IMR-90 (cell line): ENCODE measurements around the gene NOD2. TPM values are rescaled to one million over a fixed set of nuclear protein-coding genes. Genes with fewer than 3 reads are reported as not detected.

Experiments
- ATAC-seq: fragments of 200-7000 bp; cut with Tn5 transposase; 2 replicates; pipeline ENCODE4 v1.9.1; 2020; ENCODE audit warnings: low read depth, mild to moderate bottlenecking, moderate library complexity
- BruUV-seq: library from RNA; stranded (reverse); fragments of 400-500 nt; replicated peaks from 2 replicates; lab custom pipeline; 2021; lab: Mats Ljungman, UMichigan
- CTCF ChIA-PET: fragments of 300-600 bp; formaldehyde crosslinking; extraction: SDS; loops from one replicate; lab custom pipeline; 2021; ENCODE audit warnings: antibody characterized with exemption; lab: Yijun Ruan, JAX
- POLR2A ChIA-PET: fragments of 300-600 bp; sonication (Branson Sonifier 250); formaldehyde crosslinking; loops from one replicate; lab custom pipeline; 2022; ENCODE audit warnings: antibody characterized with exemption; ENCODE audit not compliant: unreplicated experiment; lab: Charles Lee
- DNase-seq: peaks from one replicate; pipeline ENCODE4 v3.0.0; 2013
- H2AFZ ChIP-seq: replicated peaks from 2 replicates; pipeline ENCODE3; 2013; ENCODE audit warnings: low read length, mild to moderate bottlenecking; ENCODE audit not compliant: poor library complexity
- H2AK5ac ChIP-seq: 2 replicates; pipeline ENCODE4 v1.6.1; 2013; ENCODE audit warnings: low read depth, low read length, inconsistent platforms
- H2AK9ac ChIP-seq: replicated peaks from 2 replicates; pipeline ENCODE3; 2013; ENCODE audit warnings: mild to moderate bottlenecking, low read depth, low read length, moderate library complexity; ENCODE audit not compliant: poor library complexity
- H2BK120ac ChIP-seq: 2 replicates; pipeline ENCODE4 v1.6.1; 2013; ENCODE audit warnings: low read depth, low read length, inconsistent platforms
- H2BK15ac ChIP-seq: 3 replicates; pipeline ENCODE4 v1.6.1; 2013; ENCODE audit warnings: low read depth, low read length, inconsistent platforms
- H2BK20ac ChIP-seq: 2 replicates; pipeline ENCODE4 v1.6.1; 2013; ENCODE audit warnings: low read depth, mild to moderate bottlenecking, inconsistent platforms, low read length, moderate library complexity
- H2BK5ac ChIP-seq: 2 replicates; pipeline ENCODE4 v1.6.1; 2013; ENCODE audit warnings: mild to moderate bottlenecking, low read depth, low read length, inconsistent platforms; ENCODE audit not compliant: poor library complexity, severe bottlenecking
- H3K14ac ChIP-seq: replicated peaks from 2 replicates; pipeline ENCODE4 v1.6.1; 2013; ENCODE audit warnings: low read depth, low read length, inconsistent platforms
- H3K18ac ChIP-seq: 2 replicates; pipeline ENCODE4 v1.6.1; 2013; ENCODE audit warnings: low read depth, low read length, control low read depth
- H3K23ac ChIP-seq: 2 replicates; pipeline ENCODE4 v1.6.1; 2013; ENCODE audit warnings: low read depth, low read length, inconsistent platforms
- H3K27ac ChIP-seq: 2 replicates; pipeline ENCODE4 v1.5.1; 2013; ENCODE audit warnings: mild to moderate bottlenecking, control low read depth, low read length; ENCODE audit not compliant: insufficient read depth
- H3K27me3 ChIP-seq: 2 replicates; pipeline ENCODE4 v1.6.1; 2013; ENCODE audit warnings: low read length; ENCODE audit not compliant: control insufficient read depth, insufficient read depth
- H3K36me3 ChIP-seq: 2 replicates; pipeline ENCODE4 v1.6.1; 2013; ENCODE audit warnings: low read length, mixed read lengths; ENCODE audit not compliant: control insufficient read depth, insufficient read depth
- H3K4ac ChIP-seq: 2 replicates; pipeline ENCODE4 v1.6.1; 2013; ENCODE audit warnings: low read depth, low read length, inconsistent platforms
- H3K4me1 ChIP-seq: 2 replicates; pipeline ENCODE4 v1.6.1; 2013; ENCODE audit warnings: low read length, mixed read lengths; ENCODE audit not compliant: control insufficient read depth, insufficient read depth
- H3K4me2 ChIP-seq: 2 replicates; pipeline ENCODE4 v1.6.1; 2013; ENCODE audit warnings: low read depth, mild to moderate bottlenecking, control low read depth, low read length, moderate library complexity
- H3K4me3 ChIP-seq: 2 replicates; pipeline ENCODE4 v1.5.1; 2013; ENCODE audit warnings: low read depth, mild to moderate bottlenecking, control low read depth, low read length, moderate library complexity; ENCODE audit not compliant: insufficient read depth
- H3K56ac ChIP-seq: 2 replicates; pipeline ENCODE4 v1.6.1; 2013; ENCODE audit warnings: low read length, inconsistent platforms; ENCODE audit not compliant: insufficient read depth; ENCODE audit errors: extremely low read depth
- H3K79me1 ChIP-seq, 2 experiments: 2 replicates each; pipeline ENCODE4 v1.6.1; 2013; ENCODE audit warnings: low read length in 2 of 2, inconsistent platforms in 1 of 2, low read depth in 1 of 2
- H3K9ac ChIP-seq: 2 replicates; pipeline ENCODE4 v1.6.1; 2013; ENCODE audit warnings: low read depth, low read length, control low read depth
- H3K9me1 ChIP-seq: 2 replicates; pipeline ENCODE4 v1.6.1; 2013; ENCODE audit warnings: low read length, inconsistent platforms; ENCODE audit not compliant: insufficient read depth
- H3K9me3 ChIP-seq: 2 replicates; pipeline ENCODE4 v1.6.1; 2013; ENCODE audit warnings: low read length; ENCODE audit not compliant: control insufficient read depth, insufficient read depth
- H4K20me1 ChIP-seq: 2 replicates; pipeline ENCODE4 v1.6.1; 2013; ENCODE audit warnings: low read length, inconsistent platforms; ENCODE audit not compliant: insufficient read depth
- H4K5ac ChIP-seq: 2 replicates; pipeline ENCODE4 v1.6.1; 2013; ENCODE audit warnings: mild to moderate bottlenecking, low read depth, low read length, control low read depth
- H4K8ac ChIP-seq, 2 experiments: 2 replicates each; pipeline ENCODE4 v1.6.1; 2013; ENCODE audit warnings: low read depth in 2 of 2, low read length in 2 of 2, control low read depth in 1 of 2, inconsistent platforms in 1 of 2
- H4K91ac ChIP-seq: 2 replicates; pipeline ENCODE4 v1.6.1; 2013; ENCODE audit warnings: low read depth, low read length, inconsistent platforms; ENCODE audit not compliant: insufficient read depth
- CEBPB ChIP-seq: IDR thresholded peaks from 2 replicates; pipeline ENCODE4 v1.6.1; 2012; ENCODE audit warnings: low read depth, low read length, improper control_type of control experiment
- CHD1 ChIP-seq: IDR thresholded peaks from 2 replicates; pipeline ENCODE4 v1.6.1; 2012; ENCODE audit warnings: low read depth, low read length, improper control_type of control experiment
- CTCF ChIP-seq: conservative IDR thresholded peaks from 2 replicates; pipeline ENCODE4 v1.5.1; 2012; ENCODE audit warnings: mild to moderate bottlenecking, low read depth, low read length, improper control_type of control experiment
- ELK1 ChIP-seq: fragments of 150-350 bp; IDR thresholded peaks from 2 replicates; pipeline ENCODE4 v1.6.1; 2016; ENCODE audit warnings: low read depth, mild to moderate bottlenecking, low read length, moderate library complexity, borderline replicate concordance
- FOS ChIP-seq: fragments of 150-350 bp; IDR thresholded peaks from 2 replicates; pipeline ENCODE4 v1.6.1; 2016; ENCODE audit warnings: low read depth, low read length
- MAFK ChIP-seq: IDR thresholded peaks from 2 replicates; pipeline ENCODE4 v1.6.1; 2012; ENCODE audit warnings: low read depth, low read length, improper control_type of control experiment
- MAZ ChIP-seq: IDR thresholded peaks from 2 replicates; pipeline ENCODE4 v1.6.1; 2012; ENCODE audit warnings: low read depth, mild to moderate bottlenecking, low read length, improper control_type of control experiment, moderate library complexity, borderline replicate concordance
- NFE2L2 ChIP-seq: fragments of 150-350 bp; IDR thresholded peaks from 2 replicates; pipeline ENCODE4 v1.6.1; 2016; ENCODE audit warnings: low read depth, mild to moderate bottlenecking, low read length
- POLR2A ChIP-seq: IDR thresholded peaks from 2 replicates; pipeline ENCODE4 v1.6.1; 2012; ENCODE audit warnings: mild to moderate bottlenecking, low read depth, low read length
- RAD21 ChIP-seq: IDR thresholded peaks from 2 replicates; pipeline ENCODE4 v1.6.1; 2012; ENCODE audit warnings: low read length, improper control_type of control experiment
- RCOR1 ChIP-seq: IDR thresholded peaks from 2 replicates; pipeline ENCODE4 v1.6.1; 2012; ENCODE audit warnings: mild to moderate bottlenecking, low read length, improper control_type of control experiment; ENCODE audit not compliant: insufficient replicate concordance
- RFX5 ChIP-seq: IDR thresholded peaks from 2 replicates; pipeline ENCODE4 v1.8.0; 2012; ENCODE audit warnings: low read depth, mild to moderate bottlenecking, low read length, moderate library complexity
- SMC3 ChIP-seq: fragments of 150-350 bp; IDR thresholded peaks from 2 replicates; pipeline ENCODE4 v1.6.1; 2016; ENCODE audit warnings: low read depth, mild to moderate bottlenecking, antibody characterized with exemption, low read length, moderate library complexity
- USF2 ChIP-seq: fragments of 150-350 bp; IDR thresholded peaks from 2 replicates; pipeline ENCODE4 v1.6.1; 2017; ENCODE audit warnings: mild to moderate bottlenecking, antibody characterized with exemption, low read length, low read depth
- WGBS, 2 experiments: methylation state at CpG; one replicate each; pipeline versions ENCODE4 v1.1.5 to v1.1.7; 2013; ENCODE audit warnings: missing lambda C conversion rate in 2 of 2; ENCODE audit not compliant: insufficient read length in 1 of 2; ENCODE audit errors: extremely low coverage in 2 of 2; 5-methylcytosine and 5-hydroxymethylcytosine counted together
- dilution Hi-C: fragments of 300-500 bp; cut with HindIII; formaldehyde crosslinking; loops from one replicate; pipeline ENCODE4 v1.14.3; 2018; ENCODE audit warnings: low sequenced_read_pairs; ENCODE audit not compliant: unreplicated experiment
- in situ Hi-C: fragments of 300-500 bp; cut with MboI; formaldehyde crosslinking; loops from 3 replicates; pipeline ENCODE4 v1.14.3; 2019; ENCODE audit warnings: low sequenced_read_pairs, inconsistent platforms, mixed read lengths
- intact Hi-C: fragments of 100-400 bp; cut with micrococcal nuclease; formaldehyde crosslinking; loops from 2 replicates; pipeline ENCODE4 v1.10.0; 2022
- polyA plus RNA-seq, 3 experiments: library from polyadenylated mRNA; depleted of rRNA; stranded (reverse); fragments of >200 nt; gene quantifications; 2 replicates each; pipeline ENCODE4 v1.2.3, GENCODE V29; 2012; ENCODE audit warnings: low replicate concordance in 1 of 3
- total RNA-seq: library from RNA; depleted of rRNA; stranded (reverse); fragments of >200 nt; gene quantifications from 2 replicates; pipeline ENCODE4 v1.2.3, GENCODE V29; 2012

The NOD2 gene
- total and polyA plus RNA-seq, 2 of the 4 experiments (the other 2 are of a cell fraction): not detected

GRCh38 chr16:50709980-50710379 is 16.6 kb downstream of the NOD2 start:
- no peak overlapping the region for H3K18ac ChIP-seq
- no peak overlapping the region for H4K5ac ChIP-seq
- H2BK120ac ChIP-seq: no peak overlapping the region
- in situ Hi-C loops: no loop called here
- no peaks in the 10 kb centered on the region; the same call in none of the 2 replicates for H3K27me3 ChIP-seq
- no peak overlapping the region for H2BK20ac ChIP-seq
- H3K36me3 ChIP-seq: no peaks in the 10 kb centered on the region
- no peak overlapping the region for H3K4ac ChIP-seq
- no TSS peak for BruUV-seq
- dilution Hi-C loops: no loop called here
- H4K91ac ChIP-seq: no peak overlapping the region
- POLR2A ChIA-PET: no interaction called here
- no peak overlapping the region for H3K27ac ChIP-seq
- H2BK5ac ChIP-seq: no peak overlapping the region
- H3K9me3 ChIP-seq: no peaks in the 10 kb centered on the region
- H3K9me1 ChIP-seq: no peaks in the 10 kb centered on the region
- no peak overlapping the region for H3K9ac ChIP-seq
- no peak overlapping the region for H3K23ac ChIP-seq
- no peak overlapping the region for H3K14ac ChIP-seq
- H2BK15ac ChIP-seq: no peak overlapping the region
- no peak overlapping the region for H3K4me2 ChIP-seq
- ATAC-seq (no peak), DNase-seq (no peak)
- intact Hi-C loops: no loop called here
- H3K56ac ChIP-seq: no peak overlapping the region
- TF ChIP-seq SMC3: no peak
- no peak for TF ChIP-seq NFE2L2
- TF ChIP-seq CTCF: no peak
- TF ChIP-seq ELK1: no peak
- TF ChIP-seq RFX5: no peak
- TF ChIP-seq CHD1: no peak
- TF ChIP-seq FOS: no peak
- TF ChIP-seq CEBPB: no peak
- no peak for TF ChIP-seq RCOR1
- no peak for TF ChIP-seq USF2
- no peak for TF ChIP-seq MAFK
- no peak for TF ChIP-seq RAD21
- TF ChIP-seq POLR2A: no peak
- TF ChIP-seq MAZ: no peak
- no peaks in the 10 kb centered on the region for H3K4me1 ChIP-seq
- no peaks in the 10 kb centered on the region for H3K79me1 ChIP-seq
- H3K4me3 ChIP-seq: no peak overlapping the region
- no peak overlapping the region for H4K8ac ChIP-seq
- CTCF ChIA-PET: no interaction called here
- no peak overlapping the region for H2AK5ac ChIP-seq
- H2AFZ ChIP-seq: no peak overlapping the region
- WGBS, 2 experiments: 70% methylated on average over 2 of the region's 5 CpGs; no CpG with 5 or more reads in 1 of the 2 experiments
- no peak overlapping the region for H2AK9ac ChIP-seq
- H4K20me1 ChIP-seq: no peaks in the 10 kb centered on the region
